GM19395 (cell line): ENCODE results near the gene TNIK.

Experiments used
- ATAC-seq: cut with Tn5 transposase; IDR thresholded peaks from one replicate; pipeline ENCODE4 v1.9.1; 2021; ENCODE audit warnings: mild to moderate bottlenecking, moderate library complexity; ENCODE audit not compliant: unreplicated experiment

Gene TNIK

GRCh38 chr3:171116824-171117395, 343.3 kb downstream of the TNIK start:
- ATAC-seq = no peak

GRCh38 chr3:171116365-171116764, 343.8 kb downstream of the TNIK start:
- no peak for ATAC-seq

- ATAC-seq = no peak
Measured at GRCh38 chr3:171115667-171116066, 344.5 kb downstream of the TNIK start.

GRCh38 chr3:171113716-171114115, 346.5 kb downstream of the TNIK start:
- no peak for ATAC-seq

DNA sequence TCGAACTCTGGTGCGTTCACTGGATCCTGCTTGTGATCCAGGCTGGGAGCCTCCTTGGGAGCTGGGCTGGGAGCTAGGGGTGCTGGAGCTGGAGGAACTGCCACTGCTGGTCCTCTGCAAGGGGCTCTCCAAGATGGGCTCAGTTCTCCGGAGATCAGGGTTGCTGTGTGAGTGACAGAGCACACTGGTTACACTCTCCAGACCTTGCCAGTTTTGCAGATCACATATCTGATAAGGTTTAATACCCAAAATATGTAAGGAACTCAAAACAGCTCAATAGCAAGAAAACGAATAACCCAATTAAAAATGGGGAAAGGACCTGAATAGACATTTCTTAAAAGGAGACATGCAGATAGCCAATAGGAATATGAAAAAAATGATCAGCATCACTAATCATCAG, 349.5 kb downstream of the TNIK start:
- no peak for ATAC-seq

GRCh38 chr3:171108066-171108465, 352.1 kb downstream of the TNIK start:
- ATAC-seq = no peak

DNA sequence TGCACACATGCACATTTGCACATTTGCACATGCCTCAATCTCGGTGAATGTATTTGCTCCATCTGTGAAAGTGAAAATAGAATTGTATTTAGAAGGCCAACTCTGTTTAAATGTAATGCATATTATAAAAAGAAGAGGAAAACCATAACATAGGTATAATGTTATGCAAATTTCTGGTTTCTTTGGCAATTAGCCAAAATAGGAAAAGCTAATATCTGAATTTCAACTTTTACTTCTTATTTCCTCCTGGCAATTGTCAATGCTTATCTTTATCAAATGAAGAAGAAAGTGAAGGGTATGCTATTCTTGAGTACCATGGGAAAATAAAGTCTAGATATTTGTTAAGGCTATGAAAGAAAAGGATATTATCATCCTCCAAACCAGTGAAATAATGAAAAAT, 357.0 kb downstream of the TNIK start:
- no peak for ATAC-seq

GRCh38 chr3:171101982-171102641, 358.1 kb downstream of the TNIK start:
- no peak for ATAC-seq

DNA sequence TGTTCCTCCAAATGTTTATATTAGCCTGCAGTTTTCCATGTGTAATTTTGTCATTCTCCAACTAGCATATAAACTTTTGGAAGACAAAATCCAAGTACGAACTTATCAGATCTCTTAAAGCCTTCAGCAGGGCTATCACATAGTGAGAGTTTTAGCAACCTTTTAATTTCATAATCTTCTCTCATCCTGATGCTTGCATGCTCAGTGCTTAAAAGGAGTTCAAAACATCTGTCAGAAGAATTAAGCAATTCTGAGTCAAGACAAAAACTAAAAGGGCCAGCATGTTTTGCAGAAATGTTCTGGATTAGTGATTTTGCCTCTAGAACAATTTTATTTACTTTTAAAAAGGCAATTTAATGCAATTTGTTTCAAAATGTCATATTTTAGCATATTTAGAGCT, 360.3 kb downstream of the TNIK start:
- no peak for ATAC-seq

DNA sequence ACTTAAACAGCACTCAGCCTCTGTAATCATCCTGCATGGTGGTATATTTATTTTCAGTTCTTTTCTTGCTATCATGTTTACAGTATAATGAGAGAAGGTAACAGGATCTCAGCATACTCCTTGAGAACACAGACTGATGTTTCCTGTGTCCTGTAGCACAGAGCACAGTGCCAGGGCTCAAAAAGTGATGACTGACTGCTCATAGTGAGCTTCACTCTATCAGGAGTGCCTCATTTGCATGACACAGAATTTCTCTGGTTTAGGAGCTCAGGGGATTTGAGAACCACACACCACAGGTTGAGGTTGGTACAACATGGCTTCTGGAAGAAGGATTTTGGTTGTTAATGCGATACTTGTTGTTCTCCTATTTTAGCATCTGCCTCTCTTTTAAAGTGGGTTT, 365.1 kb downstream of the TNIK start:
- peak; percentile 93 for ATAC-seq

DNA sequence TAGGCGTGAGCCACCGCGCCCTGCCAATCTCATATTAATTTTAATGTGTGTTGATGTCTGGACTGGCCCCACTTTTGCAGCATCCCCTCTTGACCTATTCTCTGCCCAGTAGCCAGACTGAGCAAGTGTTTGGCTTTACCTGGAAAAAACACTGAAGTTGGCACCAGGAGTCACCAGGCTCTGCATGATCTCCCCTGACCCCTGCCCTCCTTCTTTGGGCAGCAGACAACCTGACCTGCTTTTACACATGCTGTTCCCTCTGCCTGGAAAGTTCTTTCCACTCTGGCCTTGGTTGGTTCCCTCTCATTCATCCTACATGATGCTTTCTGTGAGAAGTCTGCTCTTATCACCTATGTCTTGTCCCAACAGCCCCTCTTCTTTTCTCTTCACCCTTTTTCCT, 365.8 kb downstream of the TNIK start:
- no peak for ATAC-seq

GRCh38 chr3:171093462-171093861, 366.7 kb downstream of the TNIK start:
- no peak for ATAC-seq

- no peak for ATAC-seq
Measured at GRCh38 chr3:171092467-171092911, 367.7 kb downstream of the TNIK start.

DNA sequence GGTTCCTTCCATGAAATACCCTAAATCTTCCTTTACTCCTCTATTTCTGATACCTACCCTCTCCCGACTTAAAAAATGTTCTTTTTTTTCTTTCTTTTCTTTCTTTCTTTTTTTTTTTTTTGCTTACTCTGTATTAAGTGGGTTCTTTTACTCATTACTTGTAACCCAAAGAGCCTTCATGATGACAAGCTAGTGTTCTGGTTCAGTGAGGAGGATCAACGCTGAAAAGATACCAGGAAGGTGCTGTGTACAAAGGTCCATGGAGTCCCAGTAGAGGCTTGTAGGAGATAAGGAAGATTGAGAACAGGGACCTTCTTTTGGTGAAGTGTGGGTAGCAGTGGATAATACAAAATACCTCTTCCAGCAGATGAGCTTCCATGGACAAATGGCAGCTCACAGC, 369.9 kb downstream of the TNIK start:
- no peak for ATAC-seq

DNA sequence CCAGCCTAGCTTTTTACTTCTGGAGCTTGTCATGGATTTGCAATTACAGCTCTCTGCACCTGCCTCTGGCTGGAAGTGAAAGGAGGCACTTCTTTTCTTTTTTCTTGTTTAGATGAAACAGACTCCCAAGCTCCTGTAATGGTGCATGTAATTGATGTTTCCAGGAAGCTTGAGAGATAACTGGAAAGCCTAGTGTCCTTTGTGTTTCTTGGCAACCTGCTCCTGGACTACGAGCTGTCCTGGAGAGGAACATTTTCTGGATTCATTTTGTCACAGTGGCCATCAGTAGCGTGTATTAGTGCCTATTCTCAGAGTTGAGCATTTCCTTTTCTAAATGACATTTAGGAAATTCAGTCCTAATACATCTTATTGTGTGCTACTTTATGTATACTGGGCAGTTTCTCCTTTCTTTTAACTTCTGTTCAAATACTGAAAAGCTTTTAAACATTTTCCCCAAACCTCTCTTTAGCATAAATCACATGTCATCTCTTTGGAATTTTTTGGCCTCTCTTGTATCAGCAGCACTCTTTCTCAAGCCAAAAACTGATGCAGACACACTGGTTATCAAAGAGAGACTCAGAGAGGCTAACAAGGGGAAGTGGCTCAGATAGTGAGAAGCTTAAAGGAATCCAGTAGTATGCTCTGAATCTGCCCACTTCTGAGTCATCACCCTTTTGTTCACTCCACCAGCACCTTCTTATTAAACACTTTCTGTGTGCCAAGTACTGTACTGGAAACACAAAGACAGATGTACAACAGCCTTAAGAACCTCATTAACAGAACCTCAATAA, 371.0 kb downstream of the TNIK start:
- no peak for ATAC-seq

DNA sequence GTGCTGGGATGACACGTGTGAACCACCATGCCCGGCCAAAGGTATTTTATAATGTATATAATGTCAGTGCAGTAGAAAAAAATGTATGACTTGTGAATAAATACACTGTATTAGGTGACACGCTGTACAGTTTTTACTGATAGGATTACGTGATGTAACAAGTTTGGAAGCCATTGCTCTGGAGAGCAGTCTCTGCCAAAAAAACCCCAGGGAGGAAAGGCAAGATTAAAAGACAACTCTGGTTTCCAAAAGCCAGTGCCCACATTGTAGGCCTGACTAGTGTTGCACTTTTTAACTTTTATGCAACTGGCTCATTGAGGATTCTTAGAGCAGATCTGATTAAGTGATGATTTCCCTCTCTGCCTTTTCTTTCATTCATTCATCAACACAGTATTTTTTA, 371.7 kb downstream of the TNIK start:
- no peak for ATAC-seq

GRCh38 chr3:171086914-171087313, 373.3 kb downstream of the TNIK start:
- no peak for ATAC-seq

- ATAC-seq = no peak
Measured at GRCh38 chr3:171077261-171077660, 382.9 kb downstream of the TNIK start.

- ATAC-seq = no peak
Measured at GRCh38 chr3:171072432-171072831, 387.8 kb downstream of the TNIK start.

DNA sequence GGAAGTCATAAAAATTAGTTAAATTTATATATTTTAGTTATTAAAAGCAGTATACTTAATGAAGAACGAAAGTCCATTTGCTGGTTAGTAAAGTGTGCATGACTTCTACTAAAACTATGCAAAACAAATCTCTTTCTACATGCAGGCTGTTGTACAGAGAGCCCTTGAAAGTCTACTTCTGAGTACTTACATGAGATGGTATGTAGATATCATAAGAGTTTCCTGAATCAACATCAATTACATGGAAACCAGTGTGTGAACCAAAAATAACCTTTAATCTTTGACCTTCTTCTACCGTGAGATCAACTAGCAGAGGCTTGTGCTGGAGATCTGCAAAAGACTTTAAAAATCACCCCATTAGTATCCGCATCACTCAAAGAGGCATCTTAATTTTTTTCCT, 391.5 kb downstream of the TNIK start:
- ATAC-seq = no peak

GRCh38 chr3:171066206-171066605, 394.0 kb downstream of the TNIK start:
- no peak for ATAC-seq

- ATAC-seq = no peak
Measured at GRCh38 chr3:171065732-171066131, 394.5 kb downstream of the TNIK start.
